HepG2 (cell line): ENCODE results near the gene NCAPD2. TPM values are rescaled to one million over a fixed set of nuclear protein-coding genes. Genes with fewer than 3 reads are reported as not detected.

Experiments
- ERF ChIP-seq: IDR thresholded peaks from 2 replicates; pipeline ENCODE4 v1.6.1; 2018; ENCODE audit warnings: missing biosample characterization, missing genetic modification reagents
- HDAC2 ChIP-seq: sonication (generic); formaldehyde crosslinking; IDR thresholded peaks from 2 replicates; pipeline ENCODE4 v1.4.0; 2020; ENCODE audit warnings: missing genetic modification reagents
- HES4 ChIP-seq: sonication (generic); formaldehyde crosslinking; IDR thresholded peaks from 2 replicates; pipeline ENCODE4 v1.9.0; 2021; ENCODE audit warnings: mild to moderate bottlenecking, missing genetic modification reagents, borderline replicate concordance
- LBX2 ChIP-seq: sonication (generic); formaldehyde crosslinking; IDR thresholded peaks from 2 replicates; pipeline ENCODE4 v1.5.0; 2020; ENCODE audit warnings: missing genetic modification reagents, mild to moderate bottlenecking, borderline replicate concordance
- NFE2 ChIP-seq: sonication (generic); formaldehyde crosslinking; IDR thresholded peaks from 2 replicates; pipeline ENCODE4 v1.4.0; 2020; ENCODE audit warnings: missing genetic modification reagents
- SKIL ChIP-seq: sonication (generic); formaldehyde crosslinking; IDR thresholded peaks from 2 replicates; pipeline ENCODE4 v1.8.0; 2022; ENCODE audit warnings: missing genetic modification reagents, mild to moderate bottlenecking, moderate library complexity, borderline replicate concordance
- THAP9 ChIP-seq: sonication (generic); formaldehyde crosslinking; IDR thresholded peaks from 2 replicates; pipeline ENCODE4; 2020; ENCODE audit warnings: missing genetic modification reagents, mild to moderate bottlenecking, borderline replicate concordance
- ZFP36 ChIP-seq: fragments of 150-350 bp; IDR thresholded peaks from 2 replicates; pipeline ENCODE4 v1.6.1; 2018; ENCODE audit warnings: borderline replicate concordance, low read length, low read depth; ENCODE audit not compliant: partially characterized antibody
- ZNF12 ChIP-seq: sonication (generic); formaldehyde crosslinking; IDR thresholded peaks from 2 replicates; pipeline ENCODE4 v1.5.0; 2020; ENCODE audit warnings: missing genetic modification reagents
- ZNF607 ChIP-seq: sonication (generic); formaldehyde crosslinking; IDR thresholded peaks from 2 replicates; pipeline ENCODE4 v1.5.1; 2020; ENCODE audit warnings: missing genetic modification reagents, mild to moderate bottlenecking, borderline replicate concordance
- polyA plus RNA-seq, 8 experiments: library from polyadenylated mRNA; depleted of rRNA in 3 of 8; stranded (reverse) in 7 of 8; unstranded in 1 of 8; fragments of >200 nt; fragmentation: Illumina TruSeq in 4 of 8; extraction: Trizol in 4 of 8; gene quantifications; 2 replicates each; pipeline versions ENCODE4 v1.2.1 to v1.2.3, GENCODE V29; 2011 to 2016; ENCODE audit warnings: low read depth in 4 of 8, missing spikeins in 1 of 8, mixed read lengths in 1 of 8; ENCODE audit not compliant: insufficient read depth in 1 of 8
- total RNA-seq, 5 experiments: library from RNA; depleted of rRNA; stranded (reverse); fragments of >200 nt; fragmentation: Illumina TruSeq; extraction: Trizol; gene quantifications; 2 replicates each; pipeline ENCODE4 v1.2.3, GENCODE V29; 2016; ENCODE audit warnings: low read depth in 1 of 5
- TF ChIP-seq, protein P1 (sequence below): sonication (generic); formaldehyde crosslinking; IDR thresholded peaks from 2 replicates; pipeline ENCODE4 v1.5.1; 2020; ENCODE audit warnings: missing genetic modification reagents, mild to moderate bottlenecking, borderline replicate concordance
- TF ChIP-seq, protein P2 (sequence below): sonication (generic); formaldehyde crosslinking; IDR thresholded peaks from 2 replicates; pipeline ENCODE4 v1.4.0; 2020; ENCODE audit warnings: missing genetic modification reagents, borderline replicate concordance
- TF ChIP-seq, protein P3 (sequence below): sonication (generic); formaldehyde crosslinking; IDR thresholded peaks from 2 replicates; pipeline ENCODE4 v1.5.1; 2020; ENCODE audit warnings: mild to moderate bottlenecking, missing genetic modification reagents, moderate library complexity

NCAPD2 gene
- total and polyA plus RNA-seq, 2 of the 13 experiments (the other 11 are each of a cell fraction or from before 2014, with no cell fraction given): 51.1 to 65.6 TPM

DNA sequence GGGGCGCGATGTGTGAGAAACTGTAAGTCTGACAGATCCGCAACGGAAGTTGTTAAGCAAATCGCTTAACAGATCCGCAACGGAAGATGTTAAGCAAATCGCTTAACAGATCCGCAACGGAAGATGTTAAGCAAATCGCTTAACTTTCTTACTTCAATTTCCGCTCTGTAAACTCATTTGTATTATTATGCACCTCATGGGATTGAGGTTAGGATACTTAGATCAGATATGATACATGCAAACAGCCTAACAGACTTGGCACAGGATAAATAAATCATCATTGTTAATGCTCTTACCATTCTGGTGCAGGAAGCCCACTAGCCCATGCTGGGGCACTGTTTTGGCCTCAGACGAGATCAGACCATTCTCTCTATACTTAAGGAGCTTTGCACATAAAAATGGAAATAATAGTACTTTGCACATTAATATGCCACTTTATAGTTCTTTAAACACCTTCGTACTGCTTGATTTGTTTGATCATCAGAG is 399 bp downstream of the NCAPD2 start (continued):
- TF ChIP-seq, protein P1, sequence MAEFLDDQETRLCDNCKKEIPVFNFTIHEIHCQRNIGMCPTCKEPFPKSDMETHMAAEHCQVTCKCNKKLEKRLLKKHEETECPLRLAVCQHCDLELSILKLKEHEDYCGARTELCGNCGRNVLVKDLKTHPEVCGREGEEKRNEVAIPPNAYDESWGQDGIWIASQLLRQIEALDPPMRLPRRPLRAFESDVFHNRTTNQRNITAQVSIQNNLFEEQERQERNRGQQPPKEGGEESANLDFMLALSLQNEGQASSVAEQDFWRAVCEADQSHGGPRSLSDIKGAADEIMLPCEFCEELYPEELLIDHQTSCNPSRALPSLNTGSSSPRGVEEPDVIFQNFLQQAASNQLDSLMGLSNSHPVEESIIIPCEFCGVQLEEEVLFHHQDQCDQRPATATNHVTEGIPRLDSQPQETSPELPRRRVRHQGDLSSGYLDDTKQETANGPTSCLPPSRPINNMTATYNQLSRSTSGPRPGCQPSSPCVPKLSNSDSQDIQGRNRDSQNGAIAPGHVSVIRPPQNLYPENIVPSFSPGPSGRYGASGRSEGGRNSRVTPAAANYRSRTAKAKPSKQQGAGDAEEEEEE (CRISPR knock-in tag): no peak
- TF ChIP-seq HES4 (CRISPR knock-in tag) (no peak), NFE2 (CRISPR knock-in tag) (no peak), ZFP36 (no peak), ZNF12 (CRISPR knock-in tag) (no peak), SKIL (CRISPR knock-in tag) (no peak), LBX2 (no peak), HDAC2 (CRISPR knock-in tag) (peak; percentile 1; the same call in 1 of the 2 replicates), THAP9 (CRISPR knock-in tag) (no peak), ZNF607 (CRISPR knock-in tag) (0 out of 2 replicates have a peak, but pooled peaks have one; percentile 2), ERF (CRISPR knock-in tag) (no peak)
- TF ChIP-seq, protein P2, sequence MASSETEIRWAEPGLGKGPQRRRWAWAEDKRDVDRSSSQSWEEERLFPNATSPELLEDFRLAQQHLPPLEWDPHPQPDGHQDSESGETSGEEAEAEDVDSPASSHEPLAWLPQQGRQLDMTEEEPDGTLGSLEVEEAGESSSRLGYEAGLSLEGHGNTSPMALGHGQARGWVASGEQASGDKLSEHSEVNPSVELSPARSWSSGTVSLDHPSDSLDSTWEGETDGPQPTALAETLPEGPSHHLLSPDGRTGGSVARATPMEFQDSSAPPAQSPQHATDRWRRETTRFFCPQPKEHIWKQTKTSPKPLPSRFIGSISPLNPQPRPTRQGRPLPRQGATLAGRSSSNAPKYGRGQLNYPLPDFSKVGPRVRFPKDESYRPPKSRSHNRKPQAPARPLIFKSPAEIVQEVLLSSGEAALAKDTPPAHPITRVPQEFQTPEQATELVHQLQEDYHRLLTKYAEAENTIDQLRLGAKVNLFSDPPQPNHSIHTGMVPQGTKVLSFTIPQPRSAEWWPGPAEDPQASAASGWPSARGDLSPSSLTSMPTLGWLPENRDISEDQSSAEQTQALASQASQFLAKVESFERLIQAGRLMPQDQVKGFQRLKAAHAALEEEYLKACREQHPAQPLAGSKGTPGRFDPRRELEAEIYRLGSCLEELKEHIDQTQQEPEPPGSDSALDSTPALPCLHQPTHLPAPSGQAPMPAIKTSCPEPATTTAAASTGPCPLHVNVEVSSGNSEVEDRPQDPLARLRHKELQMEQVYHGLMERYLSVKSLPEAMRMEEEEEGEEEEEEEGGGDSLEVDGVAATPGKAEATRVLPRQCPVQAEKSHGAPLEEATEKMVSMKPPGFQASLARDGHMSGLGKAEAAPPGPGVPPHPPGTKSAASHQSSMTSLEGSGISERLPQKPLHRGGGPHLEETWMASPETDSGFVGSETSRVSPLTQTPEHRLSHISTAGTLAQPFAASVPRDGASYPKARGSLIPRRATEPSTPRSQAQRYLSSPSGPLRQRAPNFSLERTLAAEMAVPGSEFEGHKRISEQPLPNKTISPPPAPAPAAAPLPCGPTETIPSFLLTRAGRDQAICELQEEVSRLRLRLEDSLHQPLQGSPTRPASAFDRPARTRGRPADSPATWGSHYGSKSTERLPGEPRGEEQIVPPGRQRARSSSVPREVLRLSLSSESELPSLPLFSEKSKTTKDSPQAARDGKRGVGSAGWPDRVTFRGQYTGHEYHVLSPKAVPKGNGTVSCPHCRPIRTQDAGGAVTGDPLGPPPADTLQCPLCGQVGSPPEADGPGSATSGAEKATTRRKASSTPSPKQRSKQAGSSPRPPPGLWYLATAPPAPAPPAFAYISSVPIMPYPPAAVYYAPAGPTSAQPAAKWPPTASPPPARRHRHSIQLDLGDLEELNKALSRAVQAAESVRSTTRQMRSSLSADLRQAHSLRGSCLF: no peak
- TF ChIP-seq, protein P3, sequence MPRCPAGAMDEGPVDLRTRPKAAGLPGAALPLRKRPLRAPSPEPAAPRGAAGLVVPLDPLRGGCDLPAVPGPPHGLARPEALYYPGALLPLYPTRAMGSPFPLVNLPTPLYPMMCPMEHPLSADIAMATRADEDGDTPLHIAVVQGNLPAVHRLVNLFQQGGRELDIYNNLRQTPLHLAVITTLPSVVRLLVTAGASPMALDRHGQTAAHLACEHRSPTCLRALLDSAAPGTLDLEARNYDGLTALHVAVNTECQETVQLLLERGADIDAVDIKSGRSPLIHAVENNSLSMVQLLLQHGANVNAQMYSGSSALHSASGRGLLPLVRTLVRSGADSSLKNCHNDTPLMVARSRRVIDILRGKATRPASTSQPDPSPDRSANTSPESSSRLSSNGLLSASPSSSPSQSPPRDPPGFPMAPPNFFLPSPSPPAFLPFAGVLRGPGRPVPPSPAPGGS: no peak
